Stimulated activated CD8-positive, alpha-beta memory T cell treated with anti-CD3 and anti-CD28 coated beads, Interleukin-12 subunit alpha, Interleukin-12 subunit beta, amount 100 ng/mL, for 4 hours (primary cell): Measurements from ENCODE around the gene RBCK1.
"Not testable (repeated sequence)": the region's sequence is repeated elsewhere in the genome, so short reads cannot be mapped to it uniquely, and the experiment has no call there.

ENCODE experiments used
- DNase-seq: peaks from one replicate; pipeline ENCODE4 v3.0.0-alpha.2; 2020; ENCODE audit warnings: low read depth

RBCK1 gene

DNA sequence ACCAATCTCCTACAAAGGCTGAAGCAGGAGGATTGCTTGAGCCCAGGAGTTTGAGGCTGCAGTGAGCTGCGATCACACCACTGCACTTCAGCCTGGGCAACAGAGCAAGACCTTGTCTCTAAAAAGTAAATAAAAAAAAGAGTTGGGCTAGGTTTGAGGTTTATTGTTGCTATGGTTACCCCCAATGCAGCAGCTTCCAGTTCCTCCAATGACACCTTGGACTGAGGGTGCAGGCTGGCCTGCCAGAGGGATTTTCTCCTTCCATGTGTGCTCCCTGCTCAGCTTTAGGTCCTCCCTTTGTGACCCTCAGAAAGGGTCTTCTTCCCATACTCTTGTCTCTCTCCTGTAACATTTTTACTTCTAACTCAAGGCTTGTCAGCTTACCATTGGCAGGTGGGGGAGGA, 64.8 kb downstream of the RBCK1 start:
- DNase-seq: no peak

DNA sequence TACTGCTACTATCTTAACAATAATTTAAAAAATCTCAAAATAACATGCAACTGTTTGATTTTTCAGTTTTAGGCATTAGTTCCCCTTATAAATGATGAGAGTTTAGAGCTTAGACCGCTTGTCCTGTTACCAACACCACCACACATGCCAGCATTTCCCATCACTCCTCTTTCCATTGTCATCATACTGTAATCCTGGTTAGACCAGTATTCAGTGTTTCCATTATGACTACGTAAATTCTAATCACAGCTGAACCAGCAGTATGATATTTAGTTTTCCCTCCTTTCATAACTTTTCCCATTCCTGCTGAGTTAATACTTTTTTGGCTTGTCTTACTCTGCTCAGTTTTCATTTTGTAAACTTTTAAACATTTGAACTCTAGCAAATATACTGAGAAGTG, 66.5 kb downstream of the RBCK1 start:
- no peak for DNase-seq

DNA sequence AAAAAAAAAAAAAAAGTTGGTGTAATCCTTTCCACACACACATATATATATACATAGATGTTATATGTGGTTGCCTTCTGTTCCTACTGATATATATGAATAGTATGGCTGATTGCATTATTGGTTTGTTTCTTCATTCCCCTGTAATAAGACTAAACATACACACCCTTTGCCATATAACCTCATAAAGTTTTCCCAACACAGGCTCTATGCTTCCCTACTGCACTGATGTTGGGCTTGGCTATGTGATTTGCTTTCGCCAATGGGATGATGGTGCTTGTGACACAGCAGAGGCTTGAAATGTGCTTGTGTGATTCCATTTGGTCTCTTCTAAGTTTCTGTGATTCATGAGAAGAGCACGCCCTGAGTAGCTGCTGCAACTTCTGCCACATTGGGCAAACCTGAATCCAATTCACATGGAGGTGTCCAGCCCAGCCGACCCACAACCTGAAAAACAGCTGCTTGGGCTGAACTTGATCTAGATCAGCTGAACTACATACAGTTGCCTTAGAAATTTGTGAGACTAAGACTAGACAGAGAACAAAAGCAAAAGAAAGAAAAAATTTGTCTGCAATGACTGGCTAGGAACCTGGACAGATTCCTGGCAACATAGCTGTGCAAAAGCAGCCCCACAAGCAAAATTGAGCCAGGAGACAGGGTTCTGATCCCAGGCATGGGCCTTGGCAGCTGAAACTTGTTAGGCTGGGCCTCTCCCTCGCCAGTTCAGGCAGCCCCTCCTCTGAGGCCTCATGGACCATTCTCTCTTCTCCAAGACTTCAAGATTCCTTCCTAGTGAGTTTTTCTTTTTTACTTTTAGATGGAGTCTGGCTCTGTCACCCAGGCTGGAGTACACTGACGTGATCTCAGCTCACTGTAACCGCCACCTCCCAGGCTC, 67.6 kb downstream of the RBCK1 start:
- DNase-seq: no peak

DNA sequence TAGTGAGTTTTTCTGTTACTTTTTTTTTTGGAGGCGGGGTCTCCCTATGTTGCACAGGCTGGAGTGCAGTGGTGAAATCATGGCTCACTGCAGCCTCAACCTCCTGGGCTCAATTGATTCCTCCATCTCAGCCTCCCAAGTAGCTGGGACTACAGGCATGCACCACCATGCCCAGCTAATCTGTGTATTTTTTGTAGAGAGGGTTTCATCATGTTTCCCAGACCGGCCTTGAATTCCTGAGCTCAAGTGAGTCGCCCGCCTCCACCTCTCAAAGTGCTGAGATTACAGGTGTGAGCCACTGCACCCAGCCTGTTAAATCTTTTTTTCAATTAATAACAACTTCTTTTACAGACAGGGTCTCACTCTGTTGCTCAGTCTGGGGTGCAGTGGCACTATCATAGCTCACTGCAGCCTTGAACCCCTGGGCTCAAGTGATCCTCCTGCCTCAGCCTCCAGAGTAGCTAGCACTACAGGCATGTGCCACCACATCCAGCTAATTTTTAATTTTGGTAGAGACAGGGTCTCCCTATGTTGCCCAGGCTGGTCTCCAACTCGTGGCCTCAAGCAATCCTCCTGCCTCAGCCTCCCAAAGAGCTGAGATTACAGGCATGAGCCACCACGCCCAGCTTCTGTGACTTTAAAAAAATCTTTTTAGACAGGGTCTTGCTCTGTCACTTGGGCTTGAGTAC, 68.6 kb downstream of the RBCK1 start:
- DNase-seq: not testable (repeated sequence)

DNA sequence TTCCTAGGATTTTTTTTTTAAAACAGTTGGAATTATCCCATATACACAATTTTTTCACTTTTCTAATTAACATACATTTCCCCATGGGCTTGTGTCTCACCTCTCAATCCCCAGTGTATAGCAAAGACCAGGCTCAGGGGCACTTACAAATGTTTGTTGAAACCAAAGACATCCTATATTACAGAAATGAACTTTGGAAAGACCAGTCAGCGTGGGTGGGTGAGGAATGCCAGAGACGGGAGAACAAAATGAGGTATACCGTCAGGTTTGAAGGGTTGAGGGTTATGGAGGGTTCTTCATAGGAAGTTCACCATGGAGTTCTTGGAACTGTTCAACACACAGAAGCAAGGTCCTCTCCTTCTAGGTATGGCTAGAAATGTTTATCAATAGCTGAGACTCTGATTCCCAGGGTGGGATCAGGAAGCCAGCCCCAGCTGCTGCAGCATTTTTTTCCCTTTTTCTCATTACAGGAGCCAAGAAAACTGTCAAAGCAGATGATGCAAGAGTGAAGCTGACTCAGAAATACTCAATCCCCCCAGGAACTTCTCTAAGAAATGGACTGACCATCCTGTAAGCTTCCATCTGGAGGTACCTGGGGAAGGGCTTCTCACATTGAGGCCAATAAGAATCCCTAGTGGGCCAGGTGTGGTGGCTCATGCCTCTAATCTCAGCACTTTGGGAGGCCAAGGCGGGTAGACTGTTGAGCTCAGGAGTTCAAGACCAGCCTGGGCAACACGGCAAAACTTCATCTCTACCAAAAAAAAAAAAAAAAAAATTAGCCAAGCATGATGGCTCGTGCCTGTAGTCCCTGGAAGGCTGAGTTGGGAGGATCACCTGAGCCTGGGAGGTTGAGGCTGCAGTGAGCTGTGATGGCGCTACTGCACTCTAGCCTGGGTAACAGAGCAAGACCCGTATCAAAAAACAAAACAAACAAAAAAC, 70.2 kb downstream of the RBCK1 start:
- no peak for DNase-seq

DNA sequence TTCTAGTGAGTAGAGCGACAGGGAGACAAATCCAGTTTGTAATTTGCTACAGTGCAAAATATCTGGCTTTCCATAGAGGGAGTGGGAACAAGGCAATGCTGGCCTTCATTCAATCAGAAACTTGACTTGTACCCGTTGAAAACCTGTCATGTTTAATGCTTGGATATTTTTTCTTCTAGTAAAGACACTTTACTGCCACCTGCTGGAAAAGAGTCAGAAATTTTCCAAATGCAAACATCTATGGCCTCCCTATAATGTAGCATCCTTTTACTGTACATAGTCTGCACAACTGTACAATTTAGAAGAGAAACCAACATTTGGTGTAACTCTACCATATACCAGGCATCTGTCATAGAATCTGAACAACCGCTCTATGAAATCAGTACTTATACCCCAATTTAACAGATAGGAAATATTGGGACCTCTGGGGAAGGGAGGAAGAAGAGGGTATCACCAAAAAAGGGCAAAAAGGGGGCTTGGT, 70.9 kb downstream of the RBCK1 start:
- DNase-seq: no peak

DNA sequence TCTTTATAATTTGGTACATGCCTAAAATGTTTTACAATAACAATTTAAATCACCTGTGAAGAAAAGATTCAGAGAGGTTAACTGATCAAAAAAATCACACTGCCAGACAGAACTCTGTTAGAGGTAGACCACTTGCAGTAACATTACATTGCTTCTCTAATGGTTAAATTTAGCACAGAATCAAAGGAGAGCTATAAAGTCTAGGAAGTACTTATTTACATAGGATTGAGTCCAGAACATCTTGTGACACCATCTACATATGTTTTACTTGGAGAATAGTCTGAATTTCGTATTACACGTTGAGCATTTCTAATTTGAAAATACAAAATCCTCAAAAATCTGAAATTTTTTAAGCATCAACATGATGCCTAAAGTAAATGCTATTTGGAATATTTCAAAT, 71.4 kb downstream of the RBCK1 start:
- no peak for DNase-seq

DNA sequence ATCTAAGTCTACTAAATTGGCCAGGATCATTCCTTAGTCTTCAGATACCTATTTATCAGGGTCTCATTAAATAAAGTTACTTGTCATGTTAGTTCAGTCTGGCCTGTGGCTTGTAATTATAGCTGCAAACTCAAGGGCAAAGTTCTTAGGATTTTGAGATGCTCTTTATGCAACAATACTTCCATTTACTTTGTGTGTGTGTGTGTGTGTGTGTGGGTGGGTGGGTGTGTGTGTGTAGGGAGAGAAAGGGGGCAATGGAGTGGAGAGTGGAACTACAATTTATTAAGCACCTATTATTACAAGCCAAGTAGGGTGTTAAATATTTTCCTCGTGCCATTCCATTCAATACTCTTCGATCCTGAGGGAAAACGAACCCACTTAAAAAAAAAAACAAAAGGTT, 71.9 kb downstream of the RBCK1 start:
- no peak for DNase-seq

DNA sequence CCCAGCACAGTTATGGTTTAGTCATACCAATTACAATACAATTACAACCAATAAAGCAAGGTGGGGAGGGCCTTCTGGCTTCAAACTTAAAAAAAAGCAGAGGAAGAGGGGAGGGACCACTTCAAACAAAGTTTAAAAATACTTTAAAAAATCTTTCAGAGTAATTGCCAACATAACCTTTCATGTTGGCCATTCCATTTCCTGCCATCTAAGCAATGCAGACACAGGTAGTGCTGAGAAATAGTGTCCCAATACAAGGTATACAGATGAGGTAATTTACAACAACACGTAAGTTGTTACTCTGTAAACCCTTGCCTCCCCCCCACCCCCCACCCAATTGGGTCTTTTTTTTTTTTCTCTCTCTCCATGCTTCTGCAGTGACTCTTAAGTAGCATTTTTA, 73.1 kb downstream of the RBCK1 start:
- no peak for DNase-seq
